Measurements from ENCODE around the gene KLHL18. TPM values are rescaled to one million over a fixed set of nuclear protein-coding genes. Genes with fewer than 3 reads are reported as not detected.

Gene KLHL18
- total RNA-seq, 1 experiment from 2014 or later = 36.6 TPM

GRCh38 chr3:47296562-47297302 lies 14.0 kb downstream of the KLHL18 start:
- TF ChIP-seq CTCF (IDR thresholded peaks at IDR 0.05; ENCODE audit: unreplicated experiment) = no peak
- no peak for DNase-seq (ENCODE audit: unreplicated experiment)
- Mint-ChIP-seq H3K4me3 (ENCODE audit: unreplicated experiment) (no peak overlapping the region), H3K27me3 (ENCODE audit: insufficient read depth, unreplicated experiment) (no peaks in the 10 kb centered on the region), H3K9me3 (ENCODE audit: unreplicated experiment) (no peaks in the 10 kb centered on the region), H3K4me1 (ENCODE audit: insufficient read depth, unreplicated experiment) (no peaks in the 10 kb centered on the region), H3K36me3 (ENCODE audit: insufficient read depth, unreplicated experiment) (peaks cover 10% of the 10 kb centered on the region), H3K27ac (ENCODE audit: low read depth, unreplicated experiment) (no peak overlapping the region)
- POLR2A ChIA-PET = interaction anchor here (1.0 to 1.7 kb wide), 2 partner anchors 17 to 30 kb away, joined by 3 read pairs; no protein-coding TSS in a partner anchor
- BruUV-seq (replicated peaks) = no TSS peak
- intact Hi-C loops (cut with micrococcal nuclease) = no loop called here
- CTCF ChIA-PET = no interaction called here

GRCh38 chr3:47298439-47298838 lies 15.7 kb downstream of the KLHL18 start:
- CTCF ChIA-PET = no interaction called here
- H3K27me3 Mint-ChIP-seq (ENCODE audit: insufficient read depth, unreplicated experiment) = no peaks in the 10 kb centered on the region
- H3K36me3 Mint-ChIP-seq (ENCODE audit: insufficient read depth, unreplicated experiment) = peaks cover 20% of the 10 kb centered on the region
- DNase-seq (ENCODE audit: unreplicated experiment) = no peak
- H3K9me3 Mint-ChIP-seq (ENCODE audit: unreplicated experiment) = no peaks in the 10 kb centered on the region
- H3K4me1 Mint-ChIP-seq (ENCODE audit: insufficient read depth, unreplicated experiment) = no peaks in the 10 kb centered on the region
- POLR2A ChIA-PET = interaction anchor here (0.7 to 1.8 kb wide), 3 partner anchors 10 to 63 kb away, joined by 3 to 6 read pairs (median 3); no protein-coding TSS in a partner anchor
- no TSS peak for BruUV-seq (replicated peaks)
- no peak overlapping the region for H3K4me3 Mint-ChIP-seq (ENCODE audit: unreplicated experiment)
- no peak overlapping the region for H3K27ac Mint-ChIP-seq (ENCODE audit: low read depth, unreplicated experiment)
- intact Hi-C loops (cut with micrococcal nuclease) = no loop called here
- TF ChIP-seq CTCF (IDR thresholded peaks at IDR 0.05; ENCODE audit: unreplicated experiment) = no peak

GRCh38 chr3:47299381-47300318 lies 16.9 kb downstream of the KLHL18 start:
- ChIA-PET CTCF (no interaction called here), POLR2A (interaction anchor here (0.6 to 1.8 kb wide), 3 partner anchors 11 to 17 kb away, joined by 3 to 6 read pairs (median 3); partner anchors contain the start of gene KLHL18)
- intact Hi-C loops (cut with micrococcal nuclease) = no loop called here
- BruUV-seq (replicated peaks) = no TSS peak
- Mint-ChIP-seq H3K9me3 (ENCODE audit: unreplicated experiment) (no peaks in the 10 kb centered on the region), H3K27me3 (ENCODE audit: insufficient read depth, unreplicated experiment) (no peaks in the 10 kb centered on the region), H3K36me3 (ENCODE audit: insufficient read depth, unreplicated experiment) (peaks cover 20% of the 10 kb centered on the region), H3K4me3 (ENCODE audit: unreplicated experiment) (no peak overlapping the region), H3K27ac (ENCODE audit: low read depth, unreplicated experiment) (no peak overlapping the region), H3K4me1 (ENCODE audit: insufficient read depth, unreplicated experiment) (no peaks in the 10 kb centered on the region)
- DNase-seq (ENCODE audit: unreplicated experiment) = no peak
- TF ChIP-seq CTCF (IDR thresholded peaks at IDR 0.05; ENCODE audit: unreplicated experiment) = no peak

- CTCF ChIA-PET = interaction anchor here (0.6 kb wide), 1 partner anchor 139 kb away, joined by 3 read pairs; no protein-coding TSS in a partner anchor
Measured at GRCh38 chr3:47301456-47301855, 18.7 kb downstream of the KLHL18 start.

More at GRCh38 chr3:47301456-47301855, 18.7 kb downstream of the KLHL18 start:
- no peaks in the 10 kb centered on the region for H3K9me3 Mint-ChIP-seq (ENCODE audit: unreplicated experiment)
- H3K4me3 Mint-ChIP-seq (ENCODE audit: unreplicated experiment) = no peak overlapping the region
- no peaks in the 10 kb centered on the region for H3K27me3 Mint-ChIP-seq (ENCODE audit: insufficient read depth, unreplicated experiment)
- no peak for TF ChIP-seq CTCF (IDR thresholded peaks at IDR 0.05; ENCODE audit: unreplicated experiment)
- peaks cover 20% of the 10 kb centered on the region for H3K36me3 Mint-ChIP-seq (ENCODE audit: insufficient read depth, unreplicated experiment)
- no TSS peak for BruUV-seq (replicated peaks)
- H3K4me1 Mint-ChIP-seq (ENCODE audit: insufficient read depth, unreplicated experiment) = no peaks in the 10 kb centered on the region
- intact Hi-C loops (cut with micrococcal nuclease) = no loop called here
- POLR2A ChIA-PET = no interaction called here
- DNase-seq (ENCODE audit: unreplicated experiment) = no peak
- H3K27ac Mint-ChIP-seq (ENCODE audit: low read depth, unreplicated experiment) = no peak overlapping the region

Data from MCF 10A (cell line).